Suprapubic skin (tissue), 3 donors: ENCODE measurements around the gene MAP3K13.

Source experiments
- EP300 ChIP-seq: sonication (generic); formaldehyde crosslinking; IDR thresholded peaks from one replicate; pipeline ENCODE4 v1.6.1; 2017; ENCODE audit warnings: antibody characterized with exemption
- TF ChIP-seq, protein P1 (sequence below), 2 donors: fragments of 200-600 bp in 1 of 2; fragments of 450-650 bp in 1 of 2; sonication (generic) in 1 of 2; IDR thresholded peaks; one replicate each; pipeline ENCODE4 v1.5.1; 2016 to 2019; ENCODE audit warnings: antibody characterized with exemption in 2 of 2, mild to moderate bottlenecking in 1 of 2, moderate library complexity in 1 of 2

DNA sequence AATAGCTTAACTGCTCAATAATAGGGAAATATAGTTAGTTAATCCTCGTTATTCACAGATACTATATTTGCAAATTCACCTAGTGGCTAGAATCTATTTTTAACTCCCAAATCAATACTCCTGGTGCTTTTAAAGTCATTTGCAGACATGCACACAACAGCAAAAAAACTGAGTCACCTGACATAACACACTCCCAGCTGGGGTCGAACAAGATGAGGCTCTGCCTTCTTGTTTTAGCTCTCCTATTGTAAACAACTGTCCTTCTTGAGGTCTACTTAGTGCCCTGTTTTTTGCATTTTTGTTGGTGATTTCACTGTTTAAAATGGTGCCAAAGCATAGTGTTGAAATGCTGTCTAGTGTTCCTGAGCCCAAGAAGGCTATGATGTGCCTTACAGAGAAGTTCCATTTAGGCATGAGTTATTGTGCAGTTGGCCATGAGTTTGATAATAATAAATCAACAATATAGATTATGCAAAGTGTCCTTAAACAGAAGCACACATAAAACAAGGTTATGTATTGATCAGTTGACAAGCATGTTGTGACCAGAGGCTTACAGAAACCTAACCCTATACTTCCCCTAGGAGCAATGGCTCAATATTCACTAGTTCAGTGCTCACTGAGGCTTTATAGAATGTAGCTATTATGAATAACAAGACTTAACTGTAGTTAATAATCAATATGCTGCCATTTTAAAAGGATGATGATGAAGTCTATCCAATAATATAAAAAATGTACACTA lies 18.6 kb downstream of the MAP3K13 start:
- TF ChIP-seq, protein P1, sequence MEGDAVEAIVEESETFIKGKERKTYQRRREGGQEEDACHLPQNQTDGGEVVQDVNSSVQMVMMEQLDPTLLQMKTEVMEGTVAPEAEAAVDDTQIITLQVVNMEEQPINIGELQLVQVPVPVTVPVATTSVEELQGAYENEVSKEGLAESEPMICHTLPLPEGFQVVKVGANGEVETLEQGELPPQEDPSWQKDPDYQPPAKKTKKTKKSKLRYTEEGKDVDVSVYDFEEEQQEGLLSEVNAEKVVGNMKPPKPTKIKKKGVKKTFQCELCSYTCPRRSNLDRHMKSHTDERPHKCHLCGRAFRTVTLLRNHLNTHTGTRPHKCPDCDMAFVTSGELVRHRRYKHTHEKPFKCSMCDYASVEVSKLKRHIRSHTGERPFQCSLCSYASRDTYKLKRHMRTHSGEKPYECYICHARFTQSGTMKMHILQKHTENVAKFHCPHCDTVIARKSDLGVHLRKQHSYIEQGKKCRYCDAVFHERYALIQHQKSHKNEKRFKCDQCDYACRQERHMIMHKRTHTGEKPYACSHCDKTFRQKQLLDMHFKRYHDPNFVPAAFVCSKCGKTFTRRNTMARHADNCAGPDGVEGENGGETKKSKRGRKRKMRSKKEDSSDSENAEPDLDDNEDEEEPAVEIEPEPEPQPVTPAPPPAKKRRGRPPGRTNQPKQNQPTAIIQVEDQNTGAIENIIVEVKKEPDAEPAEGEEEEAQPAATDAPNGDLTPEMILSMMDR (IDR thresholded peaks at IDR 0.05): no peak
- TF ChIP-seq EP300: no peak
